H1 (cell line): ENCODE data around the gene DOCK1. TPM values are rescaled to one million over a fixed set of nuclear protein-coding genes. Genes with fewer than 3 reads are reported as not detected.

Experiments
- CTCF ChIA-PET: fragments of 300-600 bp; sonication (Branson Sonifier 250); formaldehyde crosslinking; loops from one replicate; lab custom pipeline; 2021; ENCODE audit not compliant: partially characterized antibody; lab: Charles Lee
- POLR2A ChIA-PET: fragments of 300-600 bp; sonication (Branson Sonifier 250); formaldehyde crosslinking; loops from one replicate; lab custom pipeline; 2021; ENCODE audit warnings: inconsistent platforms; ENCODE audit not compliant: partially characterized antibody; lab: Charles Lee
- DNase-seq, 2 experiments: peaks; one replicate each; pipeline versions ENCODE4 v3.0.0 to v3.0.0-alpha.2; 2010 to 2022; ENCODE audit warnings: low spot score in 2 of 2, low read depth in 1 of 2, mixed read lengths in 1 of 2
- FAIRE-seq: peaks from 2 replicates; lab custom pipeline; 2011; peaks lifted over from hg19 to GRCh38; lab: Jason Lieb, UNC
- H2AFZ ChIP-seq: 2 replicates; pipeline ENCODE4 v1.8.1; 2012; ENCODE audit warnings: low read length, inconsistent platforms
- H2AK5ac ChIP-seq: 2 replicates; pipeline ENCODE4 v1.6.1; 2013; ENCODE audit warnings: low read depth, low read length
- H2BK120ac ChIP-seq: replicated peaks from 2 replicates; pipeline ENCODE3; 2013; ENCODE audit warnings: low read depth, low read length, inconsistent platforms
- H2BK12ac ChIP-seq: 2 replicates; pipeline ENCODE4 v1.6.1; 2013; ENCODE audit warnings: low read depth, low read length
- H2BK15ac ChIP-seq: 2 replicates; pipeline ENCODE4 v1.6.1; 2013; ENCODE audit warnings: low read length
- H2BK20ac ChIP-seq: 2 replicates; pipeline ENCODE4 v1.6.1; 2013; ENCODE audit warnings: low read length
- H2BK5ac ChIP-seq: 2 replicates; pipeline ENCODE4 v1.6.1; 2013; ENCODE audit warnings: low read depth, low read length
- H3K14ac ChIP-seq: 2 replicates; pipeline ENCODE4 v1.6.1; 2013; ENCODE audit warnings: inconsistent platforms; ENCODE audit not compliant: insufficient read length
- H3K18ac ChIP-seq: 2 replicates; pipeline ENCODE4 v1.6.1; 2013; ENCODE audit warnings: low read length; ENCODE audit errors: extremely low read depth
- H3K23ac ChIP-seq: 2 replicates; pipeline ENCODE4 v1.6.1; 2013; ENCODE audit warnings: inconsistent platforms; ENCODE audit not compliant: insufficient read length
- H3K23me2 ChIP-seq: 2 replicates; pipeline ENCODE4 v1.6.1; 2013; ENCODE audit warnings: low read depth, low read length
- H3K27ac ChIP-seq: 2 replicates; pipeline ENCODE4 v1.6.1; 2011; ENCODE audit warnings: low read depth, low read length, inconsistent platforms
- H3K27me3 ChIP-seq, 4 experiments: replicated peaks in 1 of 4; 1 replicate in 1 of 4; 2 replicates in 3 of 4; pipeline versions ENCODE4 v1.6.1 to v1.8.1; 2011 to 2013; ENCODE audit warnings: low read length in 3 of 4, mild to moderate bottlenecking in 3 of 4, inconsistent platforms in 2 of 4, mixed read lengths in 2 of 4, moderate library complexity in 1 of 4; ENCODE audit not compliant: control insufficient read depth in 3 of 4, insufficient read depth in 3 of 4; ENCODE audit errors: extremely low read depth in 1 of 4
- H3K36me3 ChIP-seq, 4 experiments: 2 replicates each; pipeline versions ENCODE4 v1.6.1 to v1.8.1; 2011 to 2013; ENCODE audit warnings: mild to moderate bottlenecking in 4 of 4, low read length in 3 of 4, moderate library complexity in 2 of 4, control low read depth in 1 of 4, inconsistent platforms in 1 of 4; ENCODE audit not compliant: insufficient read depth in 4 of 4, control insufficient read depth in 2 of 4
- H3K4ac ChIP-seq: replicated peaks from 2 replicates; pipeline ENCODE3; 2013; ENCODE audit warnings: low read length, low read depth, mixed read lengths, inconsistent platforms; ENCODE audit not compliant: insufficient read length
- H3K4me1 ChIP-seq, 4 experiments: replicated peaks in 1 of 4; 1 replicate in 1 of 4; 2 replicates in 3 of 4; pipeline versions ENCODE4 v1.6.1 to v1.8.1; 2011 to 2013; ENCODE audit warnings: low read length in 3 of 4, inconsistent platforms in 2 of 4, mixed read lengths in 1 of 4; ENCODE audit not compliant: insufficient read depth in 4 of 4, control insufficient read depth in 3 of 4
- H3K4me2 ChIP-seq, 2 experiments: 2 replicates each; pipeline versions ENCODE4 v1.6.1 to v1.8.1; 2011 to 2013; ENCODE audit warnings: low read depth in 2 of 2, low read length in 2 of 2, control low read depth in 1 of 2, inconsistent platforms in 1 of 2, mild to moderate bottlenecking in 1 of 2; ENCODE audit not compliant: insufficient read depth in 1 of 2
- H3K4me3 ChIP-seq, 4 experiments: fragments of 200-600, 300-600 bp in 1 of 4; sonication (generic), shearing (Covaris generic), sonication (Bioruptor Twin) in 1 of 4; 2 replicates each; pipeline versions ENCODE4 v1.5.1 to v1.8.1; 2011 to 2016; ENCODE audit warnings: low read length in 4 of 4, low read depth in 3 of 4, control low read depth in 2 of 4, inconsistent platforms in 2 of 4, mild to moderate bottlenecking in 2 of 4, mixed read lengths in 1 of 4, moderate library complexity in 1 of 4; ENCODE audit not compliant: insufficient read depth in 2 of 4; ENCODE audit errors: extremely low read depth in 1 of 4
- H3K56ac ChIP-seq: replicated peaks from 2 replicates; pipeline ENCODE3; 2013; ENCODE audit warnings: low read depth, mild to moderate bottlenecking, mixed read lengths, low read length, inconsistent platforms; ENCODE audit not compliant: insufficient read length
- H3K79me1 ChIP-seq: 2 replicates; pipeline ENCODE4 v1.6.1; 2013; ENCODE audit warnings: low read depth, low read length, control low read depth
- H3K79me2 ChIP-seq, 2 experiments: 2 replicates each; pipeline versions ENCODE4 v1.6.1 to v1.8.1; 2012 to 2013; ENCODE audit warnings: low read length in 2 of 2, mild to moderate bottlenecking in 2 of 2, inconsistent platforms in 1 of 2; ENCODE audit not compliant: insufficient read depth in 2 of 2, control insufficient read depth in 1 of 2
- H3K9ac ChIP-seq, 4 experiments: replicated peaks in 1 of 4; 1 replicate in 1 of 4; 2 replicates in 3 of 4; pipeline versions ENCODE4 v1.6.1 to v1.8.1; 2011 to 2013; ENCODE audit warnings: low read depth in 3 of 4, low read length in 3 of 4, control low read depth in 2 of 4, mild to moderate bottlenecking in 2 of 4, moderate library complexity in 2 of 4, inconsistent platforms in 1 of 4; ENCODE audit errors: extremely low read depth in 1 of 4
- H3K9me3 ChIP-seq, 2 experiments: 2 replicates each; pipeline versions ENCODE4 v1.6.1 to v1.8.1; 2012 to 2013; ENCODE audit warnings: mild to moderate bottlenecking in 2 of 2, moderate library complexity in 2 of 2, control low read depth in 1 of 2, inconsistent platforms in 1 of 2, low read depth in 1 of 2, low read length in 1 of 2, mixed read lengths in 1 of 2; ENCODE audit not compliant: insufficient read depth in 2 of 2
- H4K20me1 ChIP-seq, 2 experiments: replicated peaks in 1 of 2; 2 replicates each; pipeline versions ENCODE3 to v1.8.1; 2011 to 2013; ENCODE audit warnings: inconsistent platforms in 2 of 2, low read length in 2 of 2, mild to moderate bottlenecking in 1 of 2; ENCODE audit not compliant: insufficient read depth in 2 of 2, control insufficient read depth in 1 of 2
- H4K5ac ChIP-seq: 2 replicates; pipeline ENCODE4 v1.6.1; 2013; ENCODE audit warnings: low read length, low read depth, mixed read lengths, inconsistent platforms; ENCODE audit not compliant: insufficient read length
- H4K8ac ChIP-seq: 2 replicates; pipeline ENCODE4 v1.8.0; 2013; ENCODE audit warnings: mild to moderate bottlenecking, moderate library complexity, low read length, inconsistent platforms; ENCODE audit not compliant: insufficient read depth; ENCODE audit errors: extremely low read depth
- H4K91ac ChIP-seq: replicated peaks from 2 replicates; pipeline ENCODE3; 2013; ENCODE audit warnings: low read length, mixed read lengths, inconsistent platforms; ENCODE audit not compliant: insufficient read length
- BCL11A ChIP-seq, 2 experiments: IDR thresholded peaks; one replicate each; pipeline ENCODE4 v1.6.1; 2011; ENCODE audit warnings: low read depth in 2 of 2, low read length in 2 of 2, mild to moderate bottlenecking in 2 of 2
- HDAC6 ChIP-seq: IDR thresholded peaks from one replicate; pipeline ENCODE4 v1.7.1; 2012; ENCODE audit warnings: low read depth, mild to moderate bottlenecking, inconsistent platforms, low read length, moderate library complexity
- JUND ChIP-seq: IDR thresholded peaks from 2 replicates; pipeline ENCODE4 v1.6.1; 2011; ENCODE audit warnings: mild to moderate bottlenecking, improper control_type of control experiment, low read length
- MAX ChIP-seq: IDR thresholded peaks from 2 replicates; pipeline ENCODE4 v1.6.1; 2012; ENCODE audit warnings: inconsistent platforms
- POLR2AphosphoS5 ChIP-seq: IDR thresholded peaks from 2 replicates; pipeline ENCODE4 v1.6.1; 2011; ENCODE audit warnings: low read depth, low read length
- SAP30 ChIP-seq: fragments of 300-600 bp; sonication (generic); IDR thresholded peaks from 2 replicates; pipeline ENCODE4 v1.7.1; 2012; ENCODE audit warnings: low read length, moderate library complexity, mild to moderate bottlenecking, inconsistent platforms; ENCODE audit not compliant: insufficient read depth, insufficient replicate concordance
- SIX5 ChIP-seq: IDR thresholded peaks from 2 replicates; pipeline ENCODE4 v1.6.1; 2011; ENCODE audit warnings: mild to moderate bottlenecking, low read depth, low read length
- TBP ChIP-seq: IDR thresholded peaks from 2 replicates; pipeline ENCODE4 v1.6.1; 2011; ENCODE audit warnings: low read depth, low read length, improper control_type of control experiment
- WGBS, 2 experiments: shearing (Covaris generic) in 1 of 2; methylation state at CpG; one replicate each; pipeline versions ENCODE4 v1.1.6 to v1.1.7; 2013 to 2015; ENCODE audit warnings: low lambda C conversion rate in 2 of 2, mixed read lengths in 2 of 2, inconsistent platforms in 1 of 2, low coverage in 1 of 2, missing lambda C conversion rate in 1 of 2; ENCODE audit not compliant: insufficient replicate concordance in 2 of 2, insufficient coverage in 1 of 2, insufficient read length in 1 of 2; ENCODE audit errors: extremely low coverage in 1 of 2, missing lambda C conversion rate in 1 of 2; 5-methylcytosine and 5-hydroxymethylcytosine counted together
- polyA plus RNA-seq, 7 experiments: library from polyadenylated mRNA; depleted of rRNA in 3 of 7; stranded (reverse) in 5 of 7; unstranded in 2 of 7; fragments of >200 nt in 5 of 7; fragments of 200-250 nt in 2 of 7; gene quantifications; 1 replicate in 5 of 7; 2 replicates in 1 of 7; 4 replicates in 1 of 7; pipeline versions ENCODE4 v1.2.1 to v1.2.3, GENCODE V29; 2011 to 2013; ENCODE audit warnings: missing spikeins in 2 of 7, mixed read lengths in 2 of 7
- total RNA-seq: library from RNA; stranded (reverse); fragmentation: NEBNext Ultra II Directional; extraction: Animal tissue kit (Norgen Biotek cat#: 25700); gene quantifications from 2 replicates; pipeline ENCODE4 v1.2.1, GENCODE V29; 2021

DOCK1 gene
- total and polyA plus RNA-seq, 2 of the 8 experiments (the other 6 are each of a cell fraction or from before 2014, with no cell fraction given) = 11.6 to 53.0 TPM

- FAIRE-seq (no peak), DNase-seq (no peak)
- H3K27me3 ChIP-seq = no peaks in the 10 kb centered on the region
- H3K4me2 ChIP-seq = no peak overlapping the region
- no peak overlapping the region for H2BK120ac ChIP-seq
- no peak overlapping the region for H3K23ac ChIP-seq
- ChIA-PET POLR2A (no interaction called here), CTCF (interaction anchor here (0.9 to 1.4 kb wide), 4 partner anchors 11 to 255 kb away, joined by 3 read pairs; no protein-coding TSS in a partner anchor)
- no peak overlapping the region for H3K18ac ChIP-seq
- peaks cover 0 to 1% of the 10 kb centered on the region in 2 experiments for H4K20me1 ChIP-seq
- no peak overlapping the region for H2AK5ac ChIP-seq
- H2BK12ac ChIP-seq = no peak overlapping the region
- no peaks in the 10 kb centered on the region for H3K23me2 ChIP-seq
- no peak overlapping the region for H2BK20ac ChIP-seq
- no peak overlapping the region for H3K4ac ChIP-seq
- H3K79me1 ChIP-seq = no peaks in the 10 kb centered on the region
- 92% methylated on average over 7 of the region's 7 CpGs; no CpG with 5 or more reads in 1 of the 2 experiments for WGBS, 2 experiments
- no peaks in the 10 kb centered on the region for H3K36me3 ChIP-seq
- H2BK5ac ChIP-seq = no peak overlapping the region
- H4K8ac ChIP-seq = no peak overlapping the region
- no peaks in the 10 kb centered on the region for H3K79me2 ChIP-seq
- no peak overlapping the region for H3K4me3 ChIP-seq
- TF ChIP-seq TBP (no peak), JUND (no peak), SIX5 (no peak), MAX (no peak), BCL11A (IDR thresholded peaks at IDR 0.05; ENCODE audit: low read depth in 2 of 2, low read length in 2 of 2) (no peak), POLR2AphosphoS5 (no peak), SAP30 (no peak), HDAC6 (no peak)
- H3K9me3 ChIP-seq = no peaks in the 10 kb centered on the region
- H3K14ac ChIP-seq = no peak overlapping the region
- H2BK15ac ChIP-seq = no peak overlapping the region
- no peak overlapping the region for H4K5ac ChIP-seq
- H3K9ac ChIP-seq = no peak overlapping the region
- H3K56ac ChIP-seq = no peak overlapping the region
- H3K4me1 ChIP-seq = peaks cover 0 to 2% (median 0%) of the 10 kb centered on the region in 4 experiments; a peak in 3 of 7 replicates
- H4K91ac ChIP-seq = no peak overlapping the region
- no peak overlapping the region for H2AFZ ChIP-seq
- H3K27ac ChIP-seq = no peak overlapping the region
Measured at GRCh38 chr10:127313996-127314700, 408.9 kb downstream of the DOCK1 start.
